ENCODE measurements around the gene STOM.

DNA sequence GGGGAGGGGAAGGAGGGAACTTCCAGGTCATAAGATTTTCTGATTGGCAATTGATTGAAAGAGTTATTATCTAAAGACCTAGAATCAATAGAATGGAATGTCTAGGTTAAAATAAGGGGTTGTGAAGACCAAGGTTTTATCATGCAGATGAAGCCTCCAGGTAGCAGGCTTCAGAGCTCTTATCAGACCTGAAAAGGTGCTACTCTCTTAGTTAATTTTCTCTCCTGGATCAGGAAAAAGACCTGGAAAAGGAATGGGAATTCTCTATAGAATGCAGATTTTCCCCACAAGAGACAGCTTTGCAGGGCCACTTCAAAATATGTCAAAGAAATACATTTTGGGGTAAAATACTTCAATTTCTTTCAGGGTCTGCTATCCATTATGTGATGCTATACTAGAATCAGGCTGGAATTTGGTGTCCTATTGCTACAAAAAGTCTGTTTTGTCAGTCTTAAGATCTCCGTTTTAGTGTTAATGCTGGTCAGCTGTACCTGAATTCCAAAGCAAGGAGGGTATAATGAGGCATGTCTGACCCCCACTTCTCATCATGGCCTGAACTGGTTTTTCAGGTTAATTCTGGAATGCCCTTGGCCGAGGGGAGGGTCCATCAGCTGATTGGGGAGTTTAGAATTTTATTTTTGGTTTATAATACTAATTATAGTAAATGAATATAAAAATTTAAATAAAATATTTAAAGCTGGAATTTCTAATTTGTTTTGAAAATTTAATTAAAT lies 16.6 kb upstream of the STOM start:
- no peak for TF ChIP-seq CTCF (IDR thresholded peaks at IDR 0.05; ENCODE audit: low read length)
- TF ChIP-seq EZH2 (optimal IDR thresholded peaks at IDR 0.05; ENCODE audit: low read depth, low read length) = no peak

Data from MM.1S (cell line).